Colonic mucosa (tissue), 4 donors: ENCODE data around the gene KLK11. TPM values are rescaled to one million over a fixed set of nuclear protein-coding genes. Genes with fewer than 3 reads are reported as not detected.

Experiments used
- DNase-seq: peaks from one replicate; pipeline ENCODE4 v3.0.0-alpha.2; 2020
- H3K27ac ChIP-seq: fragments of 200-600 bp; one replicate; pipeline ENCODE4 v1.8.0; 2021
- H3K27me3 ChIP-seq: fragments of 200-600 bp; one replicate; pipeline ENCODE4 v1.8.0; 2021
- H3K36me3 ChIP-seq: fragments of 200-600 bp; one replicate; pipeline ENCODE4 v1.8.0; 2021
- H3K4me1 ChIP-seq: fragments of 200-600 bp; one replicate; pipeline ENCODE4 v1.8.0; 2021; ENCODE audit warnings: mild to moderate bottlenecking
- H3K4me3 ChIP-seq: fragments of 200-600 bp; one replicate; pipeline ENCODE4 v1.8.0; 2021
- H3K9ac ChIP-seq, 2 donors: one replicate each; pipeline ENCODE4 v1.7.0; 2013; ENCODE audit warnings: control low read depth in 2 of 2, low read depth in 2 of 2, low read length in 2 of 2
- H3K9me3 ChIP-seq: fragments of 200-600 bp; one replicate; pipeline ENCODE4 v1.8.0; 2021
- intact Hi-C: fragments of 100-400 bp; cut with DNase I; formaldehyde crosslinking; loops from one replicate; pipeline ENCODE4 v1.14.1; 2022
- total RNA-seq, 2 donors: library from RNA; stranded (reverse); fragmentation: NEBNext Ultra II Directional in 1 of 2; extraction: Animal tissue kit (Norgen Biotek cat#: 25700) in 1 of 2; gene quantifications; one replicate each; pipeline ENCODE4 v1.2.1, GENCODE V29; 2021
- TF ChIP-seq, protein P1 (sequence below): fragments of 200-600 bp; IDR thresholded peaks from one replicate; pipeline ENCODE4 v1.8.0; 2022; ENCODE audit warnings: antibody characterized with exemption, mild to moderate bottlenecking
- donor health status: healthy.
- donor health status: DM: no; HTN: no; CAD: no.
- donor health status: DM: no; HTN: no; CAD: no.

Gene KLK11
- total RNA-seq, 2 donors from 2014 or later, result 0.88 to 0.94 TPM

DNA sequence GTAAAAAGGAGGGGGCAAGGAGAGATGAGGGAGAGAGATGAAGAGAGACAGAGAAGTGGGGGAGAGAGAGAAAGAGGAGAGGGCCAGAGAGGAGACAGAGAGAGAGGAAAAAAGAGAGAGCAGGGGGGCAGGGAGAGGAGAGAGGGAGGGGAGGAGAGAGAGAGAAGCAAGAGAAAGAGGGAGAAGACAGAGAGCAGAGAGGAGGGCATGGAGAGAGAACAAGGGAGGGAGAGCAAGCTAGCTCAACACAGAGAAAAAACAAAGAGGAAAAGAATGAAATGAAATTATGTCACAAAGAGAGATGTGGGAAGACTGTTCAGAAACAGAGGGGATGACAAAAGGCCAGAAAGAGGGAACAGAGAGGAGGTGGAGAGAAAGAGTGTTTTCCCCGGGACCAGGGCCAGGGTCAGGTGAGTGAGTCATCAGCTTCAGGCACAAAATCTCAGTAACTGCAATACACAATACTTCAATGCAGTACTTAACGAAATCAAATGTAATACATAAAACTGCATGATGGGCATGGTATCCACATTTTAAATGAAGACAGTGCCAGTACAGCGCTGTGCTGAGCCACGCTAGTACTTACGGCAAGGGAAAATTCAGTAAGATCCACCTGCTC, 47.5 kb downstream of the KLK11 start:
- Histone ChIP-seq H3K4me1 (no peaks in the 10 kb centered on the region), H3K36me3 (no peaks in the 10 kb centered on the region), H3K27ac (no peak overlapping the region), H3K27me3 (no peaks in the 10 kb centered on the region), H3K9ac (no peak overlapping the region), H3K4me3 (no peak overlapping the region), H3K9me3 (no peaks in the 10 kb centered on the region)
- intact Hi-C loops, result no loop called here
- no peak for DNase-seq
- TF ChIP-seq, protein P1, sequence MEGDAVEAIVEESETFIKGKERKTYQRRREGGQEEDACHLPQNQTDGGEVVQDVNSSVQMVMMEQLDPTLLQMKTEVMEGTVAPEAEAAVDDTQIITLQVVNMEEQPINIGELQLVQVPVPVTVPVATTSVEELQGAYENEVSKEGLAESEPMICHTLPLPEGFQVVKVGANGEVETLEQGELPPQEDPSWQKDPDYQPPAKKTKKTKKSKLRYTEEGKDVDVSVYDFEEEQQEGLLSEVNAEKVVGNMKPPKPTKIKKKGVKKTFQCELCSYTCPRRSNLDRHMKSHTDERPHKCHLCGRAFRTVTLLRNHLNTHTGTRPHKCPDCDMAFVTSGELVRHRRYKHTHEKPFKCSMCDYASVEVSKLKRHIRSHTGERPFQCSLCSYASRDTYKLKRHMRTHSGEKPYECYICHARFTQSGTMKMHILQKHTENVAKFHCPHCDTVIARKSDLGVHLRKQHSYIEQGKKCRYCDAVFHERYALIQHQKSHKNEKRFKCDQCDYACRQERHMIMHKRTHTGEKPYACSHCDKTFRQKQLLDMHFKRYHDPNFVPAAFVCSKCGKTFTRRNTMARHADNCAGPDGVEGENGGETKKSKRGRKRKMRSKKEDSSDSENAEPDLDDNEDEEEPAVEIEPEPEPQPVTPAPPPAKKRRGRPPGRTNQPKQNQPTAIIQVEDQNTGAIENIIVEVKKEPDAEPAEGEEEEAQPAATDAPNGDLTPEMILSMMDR, result no peak

DNA sequence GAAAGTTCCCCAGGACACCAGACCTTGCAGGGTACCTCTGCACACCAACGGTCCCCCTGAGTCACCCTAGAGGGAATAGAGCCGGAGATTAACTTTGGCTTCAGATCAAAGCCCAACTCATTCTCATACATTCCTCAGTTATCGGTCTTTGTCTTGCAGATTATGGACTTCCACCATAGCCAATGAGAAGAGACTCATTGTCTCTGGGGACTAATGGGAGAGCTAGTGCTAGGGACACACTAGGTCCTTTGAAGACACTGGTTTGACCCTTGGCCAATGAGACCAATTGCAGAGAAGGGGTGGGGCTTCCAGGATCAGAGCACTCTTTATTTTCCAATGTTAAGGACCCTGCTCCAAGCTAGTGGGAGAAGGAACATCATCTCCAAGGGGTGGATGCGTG, 48.8 kb downstream of the KLK11 start:
- H3K9ac ChIP-seq, result no peak overlapping the region
- TF ChIP-seq, protein P1, result no peak
- H3K27ac ChIP-seq, result no peak overlapping the region
- H3K9me3 ChIP-seq, result no peaks in the 10 kb centered on the region
- no peaks in the 10 kb centered on the region for H3K27me3 ChIP-seq
- no peaks in the 10 kb centered on the region for H3K36me3 ChIP-seq
- H3K4me3 ChIP-seq, result no peak overlapping the region
- DNase-seq, result no peak
- no peaks in the 10 kb centered on the region for H3K4me1 ChIP-seq
- intact Hi-C loops, result no loop called here

DNA sequence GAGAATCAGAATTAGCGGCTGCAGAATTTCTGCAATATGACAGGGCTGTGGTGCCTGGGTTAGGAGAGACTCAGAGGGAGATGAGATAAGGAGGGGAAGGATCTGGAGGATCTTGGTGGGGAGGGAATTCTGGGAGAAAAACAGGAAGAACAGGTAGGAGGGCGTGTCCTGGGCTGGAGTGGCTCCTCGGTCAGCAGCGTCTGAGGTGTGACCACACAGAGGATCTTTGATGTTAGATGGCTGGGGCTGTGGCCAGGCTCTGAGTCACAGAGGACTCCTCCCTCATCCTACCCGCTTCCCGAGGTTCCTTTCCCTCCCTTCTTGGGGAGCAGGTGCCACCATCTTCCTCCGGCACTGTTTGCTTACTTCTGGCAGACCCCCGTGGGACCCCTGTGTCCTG, 50.6 kb downstream of the KLK11 start:
- DNase-seq, result peak; percentile 19
- no peak overlapping the region for H3K9ac ChIP-seq
- no peaks in the 10 kb centered on the region for H3K27me3 ChIP-seq

DNA sequence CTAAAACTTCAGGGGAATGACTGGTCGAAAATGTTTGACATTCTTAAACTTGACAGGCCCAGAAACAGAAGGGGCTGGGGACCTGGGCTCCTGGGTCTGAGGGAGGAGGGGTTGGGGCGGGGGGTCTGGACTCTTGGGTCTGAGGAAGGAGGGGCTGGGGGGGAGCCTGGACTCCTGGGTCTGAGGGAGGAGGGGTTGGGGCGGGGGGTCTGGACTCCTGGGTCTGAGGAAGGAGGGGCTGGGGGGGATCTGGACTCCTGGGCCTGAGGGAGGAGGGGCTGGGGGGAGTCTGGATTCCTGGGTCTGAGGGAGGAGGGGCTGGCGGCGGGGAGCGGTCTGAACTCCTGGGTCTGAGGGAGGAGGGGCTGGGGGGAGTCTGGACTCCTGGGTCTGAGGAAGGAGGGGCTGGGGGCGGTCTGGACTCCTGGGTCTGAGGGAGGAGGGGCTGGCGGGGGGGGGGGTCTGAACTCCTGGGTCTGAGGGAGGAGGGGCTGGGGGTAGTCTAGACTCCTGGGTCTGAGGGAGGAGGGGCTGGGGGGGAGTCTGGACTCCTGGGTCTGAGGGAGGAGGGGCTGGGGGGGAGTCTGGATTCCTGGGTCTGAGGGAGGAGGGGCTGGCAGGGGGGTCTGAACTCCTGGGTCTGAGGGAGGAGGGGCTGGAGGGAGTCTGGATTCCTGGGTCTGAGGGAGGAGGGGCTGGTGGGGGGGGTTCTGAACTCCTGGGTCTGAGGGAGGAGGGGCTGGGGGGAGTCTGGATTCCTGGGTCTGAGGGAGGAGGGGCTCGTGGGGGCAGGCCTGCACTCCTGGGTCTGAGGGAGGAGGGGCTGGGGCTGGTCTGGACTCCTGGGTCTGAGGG, 51.5 kb downstream of the KLK11 start:
- no peak overlapping the region for H3K9ac ChIP-seq
- H3K27ac ChIP-seq, result no peak overlapping the region
- H3K4me3 ChIP-seq, result no peak overlapping the region
- no peaks in the 10 kb centered on the region for H3K27me3 ChIP-seq
- H3K36me3 ChIP-seq, result no peaks in the 10 kb centered on the region
- H3K9me3 ChIP-seq, result no peaks in the 10 kb centered on the region
- no peak for DNase-seq
- H3K4me1 ChIP-seq, result no peaks in the 10 kb centered on the region
- TF ChIP-seq, protein P1, result no peak
- intact Hi-C loops, result no loop called here

More for the DNA sequence above, 50.6 kb downstream of the KLK11 start:
- Histone ChIP-seq H3K36me3 (no peaks in the 10 kb centered on the region), H3K27ac (no peak overlapping the region), H3K4me1 (no peaks in the 10 kb centered on the region), H3K4me3 (no peak overlapping the region), H3K9me3 (no peaks in the 10 kb centered on the region)
- TF ChIP-seq, protein P1, result no peak
- intact Hi-C loops, result no loop called here

DNA sequence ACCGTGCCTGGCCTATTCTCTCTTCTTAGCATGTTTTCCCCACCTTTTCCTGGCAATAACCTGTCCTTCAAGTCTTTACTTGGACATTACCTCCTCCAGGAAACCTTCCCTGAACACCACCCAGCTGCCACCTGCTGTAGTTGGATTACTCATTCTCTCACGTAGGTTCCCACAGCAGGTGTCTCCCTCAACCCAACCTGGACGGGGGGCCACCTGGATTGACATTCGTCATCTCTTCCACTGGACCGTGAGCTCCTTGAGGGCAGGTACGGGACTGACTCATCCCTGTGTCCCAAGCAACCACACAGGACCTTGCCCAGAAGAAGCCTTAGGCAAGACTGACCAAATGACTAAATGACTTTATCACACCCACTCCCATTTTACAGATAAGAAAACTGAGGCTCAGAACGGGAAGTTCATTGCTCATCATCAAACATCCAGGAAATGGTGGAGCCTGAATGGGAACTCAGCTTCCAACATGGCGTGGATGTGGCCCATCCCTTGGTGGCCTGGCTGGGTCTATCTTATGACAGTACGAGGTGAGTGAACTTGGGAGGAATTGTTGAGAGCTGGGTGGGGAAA, 53.5 kb downstream of the KLK11 start:
- Histone ChIP-seq H3K36me3 (no peaks in the 10 kb centered on the region), H3K4me3 (no peak overlapping the region), H3K27me3 (no peaks in the 10 kb centered on the region), H3K4me1 (no peaks in the 10 kb centered on the region), H3K9me3 (no peaks in the 10 kb centered on the region), H3K9ac (no peak overlapping the region), H3K27ac (no peak overlapping the region)
- DNase-seq, result no peak
- TF ChIP-seq, protein P1, result no peak
- intact Hi-C loops, result no loop called here

Other genes starting within 250 kb of the KLK11 start
- not detected for gene ACP4, start 236.2 kb downstream of the KLK11 start, total RNA-seq
- gene KLK1, start 202.8 kb downstream of the KLK11 start, total RNA-seq, result 100 to 1,000 TPM; 104 to 130 TPM
- gene KLK15, start 193.0 kb downstream of the KLK11 start, total RNA-seq, result 1 to 10 TPM; 2.9 to 3.6 TPM
- 1 to 10 TPM; 2.4 to 2.5 TPM for gene KLK3, start 171.7 kb downstream of the KLK11 start, total RNA-seq
- not detected for gene KLK2, start 153.2 kb downstream of the KLK11 start, total RNA-seq
- gene KLK4, start 115.2 kb downstream of the KLK11 start, total RNA-seq, result 1 to 10 TPM; 1.2 to 2.0 TPM
- not detected for gene KLK5, start 73.6 kb downstream of the KLK11 start, total RNA-seq
- gene KLK6, start 57.0 kb downstream of the KLK11 start, total RNA-seq, result not detected
- not detected for gene KLK7, start 42.7 kb downstream of the KLK11 start, total RNA-seq
- gene KLK8, start 25.0 kb downstream of the KLK11 start, total RNA-seq, result not detected
- gene KLK10, start 6.9 kb downstream of the KLK11 start, total RNA-seq, result 1 to 10 TPM in 1 of 2 donors, under 1 TPM in 1; 0.40 to 1.1 TPM
- gene KLK12, start 8.4 kb upstream of the KLK11 start, total RNA-seq, result 1 to 10 TPM in 1 of 2 donors, under 1 TPM in 1; 0.64 to 1.4 TPM
- gene KLK13, start 38.5 kb upstream of the KLK11 start, total RNA-seq, result not detected
- gene KLK14, start 56.3 kb upstream of the KLK11 start, total RNA-seq, result under 1 TPM in 1 of 2 donors, not detected in 1; 0.52 TPM
- 10 to 100 TPM in 1 of 2 donors, 1 to 10 TPM in 1; 6.1 to 11.8 TPM for gene CTU1, start 81.8 kb upstream of the KLK11 start, total RNA-seq
- gene SIGLEC9, start 98.3 kb upstream of the KLK11 start, total RNA-seq, result 1 to 10 TPM in 1 of 2 donors, under 1 TPM in 1; 0.86 to 1.7 TPM
- 1 to 10 TPM in 1 of 2 donors, under 1 TPM in 1; 0.35 to 1.0 TPM for gene SIGLEC7, start 115.7 kb upstream of the KLK11 start, total RNA-seq
- 1 to 10 TPM; 2.0 to 3.5 TPM for gene CD33, start 198.5 kb upstream of the KLK11 start, total RNA-seq
- gene SIGLECL1, start 224.5 kb upstream of the KLK11 start, total RNA-seq, result not detected